Activated CD8-positive, alpha-beta T cell treated with anti-CD3 and anti-CD28 coated beads for 36 hours (primary cell): ENCODE measurements around the gene LY6G5B. TPM values are rescaled to one million over a fixed set of nuclear protein-coding genes. Genes with fewer than 3 reads are reported as not detected.

Source experiments
- ATAC-seq: fragments of 200-7000 bp; cut with Tn5 transposase; one replicate; pipeline ENCODE4 v1.10.0; 2021; ENCODE audit warnings: mild to moderate bottlenecking, moderate library complexity
- CTCF ChIA-PET: fragments of 350-600 bp; sonication (Branson Sonifier 250); formaldehyde crosslinking; loops from one replicate; lab custom pipeline; 2021; ENCODE audit warnings: antibody characterized with exemption; lab: Charles Lee
- POLR2A ChIA-PET: fragments of 350-600 bp; sonication (Branson Sonifier 250); formaldehyde crosslinking; loops from one replicate; lab custom pipeline; 2021; ENCODE audit warnings: antibody characterized with exemption; lab: Charles Lee
- DNase-seq: peaks from one replicate; pipeline ENCODE4 v3.0.0-alpha.2; 2020
- H3K27ac Mint-ChIP-seq: one replicate; pipeline ENCODE4 v1.8.0; 2021; ENCODE audit warnings: mild to moderate bottlenecking, mixed read lengths
- H3K27me3 Mint-ChIP-seq: one replicate; pipeline ENCODE4 v1.8.0; 2021; ENCODE audit warnings: mixed read lengths
- H3K36me3 Mint-ChIP-seq: one replicate; pipeline ENCODE4 v1.8.0; 2021; ENCODE audit warnings: low read depth, mixed read lengths
- H3K4me1 Mint-ChIP-seq: one replicate; pipeline ENCODE4 v1.8.0; 2021; ENCODE audit warnings: low read depth, mixed read lengths
- H3K4me3 Mint-ChIP-seq: one replicate; pipeline ENCODE4 v1.8.0; 2021; ENCODE audit warnings: mild to moderate bottlenecking, moderate library complexity, mixed read lengths
- H3K9me3 Mint-ChIP-seq: one replicate; pipeline ENCODE4 v1.8.0; 2021; ENCODE audit warnings: mixed read lengths
- CTCF ChIP-seq: fragments of 200-600 bp; IDR thresholded peaks from one replicate; pipeline ENCODE4 v1.8.0; 2022; ENCODE audit warnings: antibody characterized with exemption, mild to moderate bottlenecking
- intact Hi-C: fragments of 100-400 bp; cut with micrococcal nuclease; formaldehyde crosslinking; loops from one replicate; pipeline ENCODE4 v1.10.0; 2022
- total RNA-seq, 2 experiments: library from RNA; stranded (reverse); gene quantifications; one replicate each; pipeline ENCODE4 v1.2.3, GENCODE V29; 2021

LY6G5B gene
- total RNA-seq, 2 experiments from 2014 or later: 14.7 to 16.1 TPM

- Mint-ChIP-seq H3K4me1 (peaks cover 11% of the 10 kb centered on the region), H3K27me3 (no peaks in the 10 kb centered on the region), H3K9me3 (no peaks in the 10 kb centered on the region), H3K27ac (no peak overlapping the region), H3K4me3 (no peak overlapping the region), H3K36me3 (peaks cover 8% of the 10 kb centered on the region)
- ATAC-seq (no peak), DNase-seq (no peak)
- TF ChIP-seq CTCF: no peak
- ChIA-PET POLR2A (interaction anchor here (1.7 kb wide), 1 partner anchor 123 kb away, joined by 3 read pairs; the partner anchor contains the start of gene LSM2), CTCF (interaction anchor here (1.6 to 1.9 kb wide), 2 partner anchors 86 to 187 kb away, joined by 3 to 5 read pairs; no protein-coding TSS in a partner anchor)
- intact Hi-C loops: no loop called here
These were observed 13.8 kb downstream of the LY6G5B start for GRCh38 chr6:31683591-31683990.

GRCh38 chr6:31686483-31686882 lies 16.7 kb downstream of the LY6G5B start:
- H3K4me1 Mint-ChIP-seq: peaks cover 7% of the 10 kb centered on the region
- DNase-seq (no peak), ATAC-seq (no peak)
- TF ChIP-seq CTCF: no peak
- CTCF ChIA-PET: interaction anchor here (0.9 kb wide), 1 partner anchor 8 kb away, joined by 3 read pairs; no protein-coding TSS in a partner anchor
- intact Hi-C loops: no loop called here
- POLR2A ChIA-PET: interaction anchor here (1.1 to 1.5 kb wide), 2 partner anchors 17 to 37 kb away, joined by 3 read pairs; partner anchors contain the start of genes LY6G5B and MPIG6B
- H3K27ac Mint-ChIP-seq: no peak overlapping the region
- no peak overlapping the region for H3K4me3 Mint-ChIP-seq
- no peaks in the 10 kb centered on the region for H3K27me3 Mint-ChIP-seq
- no peaks in the 10 kb centered on the region for H3K9me3 Mint-ChIP-seq
- peaks cover 11% of the 10 kb centered on the region for H3K36me3 Mint-ChIP-seq

GRCh38 chr6:31687321-31687720 lies 17.5 kb downstream of the LY6G5B start:
- TF ChIP-seq CTCF: no peak
- ATAC-seq: no peak
- H3K36me3 Mint-ChIP-seq: peaks cover 10% of the 10 kb centered on the region
- ChIA-PET POLR2A (interaction anchor here (0.8 to 1.5 kb wide), 4 partner anchors 18 to 52 kb away, joined by 3 to 4 read pairs (median 3); partner anchors contain the start of genes BAG6, LY6G5B, MPIG6B and MSH5), CTCF (interaction anchor here (1.4 kb wide), 1 partner anchor 35 kb away, joined by 3 read pairs; no protein-coding TSS in a partner anchor)
- H3K27ac Mint-ChIP-seq: no peak overlapping the region
- no peak overlapping the region for H3K4me3 Mint-ChIP-seq
- H3K9me3 Mint-ChIP-seq: no peaks in the 10 kb centered on the region
- H3K27me3 Mint-ChIP-seq: no peaks in the 10 kb centered on the region
- no peak for DNase-seq
- peaks cover 5% of the 10 kb centered on the region for H3K4me1 Mint-ChIP-seq
- intact Hi-C loops: no loop called here

GRCh38 chr6:31687860-31688693 lies 18.3 kb downstream of the LY6G5B start:
- Mint-ChIP-seq H3K9me3 (no peaks in the 10 kb centered on the region), H3K4me3 (no peak overlapping the region), H3K27me3 (no peaks in the 10 kb centered on the region), H3K27ac (no peak overlapping the region), H3K36me3 (peaks cover 14% of the 10 kb centered on the region), H3K4me1 (peaks cover 5% of the 10 kb centered on the region)
- ChIA-PET CTCF (interaction anchor here (0.8 to 1.5 kb wide), 3 partner anchors 27 to 82 kb away, joined by 3 to 4 read pairs (median 3); partner anchors contain the start of gene C6orf47), POLR2A (interaction anchor here (0.8 to 1.3 kb wide), 3 partner anchors 10 to 51 kb away, joined by 3 to 4 read pairs (median 3); partner anchors contain the start of genes BAG6 and MSH5)
- no peak for DNase-seq
- TF ChIP-seq CTCF: no peak
- no peak for ATAC-seq
- intact Hi-C loops: no loop called here
